HepG2 (cell line): ENCODE measurements around the gene ZNF544. TPM values are rescaled to one million over a fixed set of nuclear protein-coding genes. Genes with fewer than 3 reads are reported as not detected.

Experiments
- ATF1 ChIP-seq: IDR thresholded peaks from 2 replicates; pipeline ENCODE4 v1.6.1; 2016; ENCODE audit warnings: mild to moderate bottlenecking, control low read depth
- CC2D1A ChIP-seq: sonication (generic); formaldehyde crosslinking; IDR thresholded peaks from 2 replicates; pipeline ENCODE4 v1.8.1; 2023; ENCODE audit warnings: mild to moderate bottlenecking, missing genetic modification reagents
- DDIT3 ChIP-seq: sonication (generic); formaldehyde crosslinking; IDR thresholded peaks from 2 replicates; pipeline ENCODE4 v1.4.0; 2020; ENCODE audit warnings: mild to moderate bottlenecking, missing genetic modification reagents
- HOXA9 ChIP-seq: sonication (generic); formaldehyde crosslinking; IDR thresholded peaks from 2 replicates; pipeline ENCODE4 v1.8.1; 2022; ENCODE audit warnings: missing genetic modification reagents, mild to moderate bottlenecking, moderate library complexity, borderline replicate concordance
- MAF1 ChIP-seq: sonication (generic); formaldehyde crosslinking; IDR thresholded peaks from 2 replicates; pipeline ENCODE4 v1.5.0; 2020; ENCODE audit warnings: missing genetic modification reagents, borderline replicate concordance
- MIER3 ChIP-seq: IDR thresholded peaks from 2 replicates; pipeline ENCODE4 v1.6.1; 2016; ENCODE audit warnings: missing compliant biosample characterization, borderline replicate concordance
- NFKB2 ChIP-seq: sonication (generic); formaldehyde crosslinking; IDR thresholded peaks from 2 replicates; pipeline ENCODE4 v1.4.0; 2020; ENCODE audit warnings: missing genetic modification reagents, borderline replicate concordance
- NR3C1 ChIP-seq: sonication (generic); formaldehyde crosslinking; IDR thresholded peaks from 2 replicates; pipeline ENCODE4 v1.4.0; 2020; ENCODE audit warnings: missing genetic modification reagents
- PCBP1 ChIP-seq: fragments of 200-400 bp; formaldehyde crosslinking; IDR thresholded peaks from 2 replicates; pipeline ENCODE4 v1.6.1; 2017; ENCODE audit warnings: mild to moderate bottlenecking, low read depth, low read length, borderline replicate concordance
- RCOR2 ChIP-seq: IDR thresholded peaks from 2 replicates; pipeline ENCODE4 v1.6.1; 2016; ENCODE audit warnings: missing biosample characterization, missing genetic modification reagents
- RELA ChIP-seq: sonication (generic); formaldehyde crosslinking; IDR thresholded peaks from 2 replicates; pipeline ENCODE4 v1.4.0; 2020; ENCODE audit warnings: missing genetic modification reagents
- SOX6 ChIP-seq, 2 experiments: fragments of 450-650 bp in 1 of 2; sonication (generic) in 1 of 2; formaldehyde crosslinking in 1 of 2; IDR thresholded peaks; 2 replicates each; pipeline versions ENCODE4 v1.4.0 to v1.6.1; 2017 to 2020; ENCODE audit warnings: antibody characterized with exemption in 1 of 2, mild to moderate bottlenecking in 1 of 2, missing genetic modification reagents in 1 of 2
- SP4 ChIP-seq: sonication (generic); formaldehyde crosslinking; IDR thresholded peaks from 2 replicates; pipeline ENCODE4 v1.8.1; 2023; ENCODE audit warnings: mild to moderate bottlenecking, missing genetic modification reagents
- SP5 ChIP-seq: IDR thresholded peaks from 2 replicates; pipeline ENCODE4 v1.6.1; 2016; ENCODE audit warnings: low read depth, borderline replicate concordance
- TAF15 ChIP-seq: fragments of 200-400 bp; formaldehyde crosslinking; IDR thresholded peaks from one replicate; pipeline ENCODE4 v1.6.1; 2018; ENCODE audit warnings: mild to moderate bottlenecking, low read depth, low read length; ENCODE audit not compliant: poor library complexity, severe bottlenecking
- TGIF2 ChIP-seq: IDR thresholded peaks from 2 replicates; pipeline ENCODE4 v1.6.1; 2016; ENCODE audit warnings: control low read depth, missing compliant biosample characterization
- U2AF2 ChIP-seq: fragments of 200-400 bp; formaldehyde crosslinking; IDR thresholded peaks from 2 replicates; pipeline ENCODE4 v1.6.1; 2017; ENCODE audit warnings: low read depth, mild to moderate bottlenecking, low read length
- USF2 ChIP-seq, 2 experiments: sonication (generic) in 1 of 2; formaldehyde crosslinking in 1 of 2; IDR thresholded peaks; 2 replicates each; pipeline versions ENCODE4 v1.5.1 to v1.6.1; 2011 to 2020; ENCODE audit warnings: borderline replicate concordance in 1 of 2, low read depth in 1 of 2, low read length in 1 of 2, mild to moderate bottlenecking in 1 of 2, missing genetic modification reagents in 1 of 2, moderate library complexity in 1 of 2
- YEATS2 ChIP-seq: sonication (generic); formaldehyde crosslinking; IDR thresholded peaks from 2 replicates; pipeline ENCODE4 v1.4.0; 2020; ENCODE audit warnings: missing genetic modification reagents, borderline replicate concordance
- ZNF331 ChIP-seq: sonication (generic); formaldehyde crosslinking; IDR thresholded peaks from 2 replicates; pipeline ENCODE4 v1.4.0; 2020; ENCODE audit warnings: missing genetic modification reagents
- ZNF431 ChIP-seq: sonication (generic); formaldehyde crosslinking; IDR thresholded peaks from 2 replicates; pipeline ENCODE4 v1.9.0; 2022; ENCODE audit warnings: missing genetic modification reagents, low read depth, mild to moderate bottlenecking, borderline replicate concordance
- ZNF543 ChIP-seq: sonication (generic); formaldehyde crosslinking; IDR thresholded peaks from 2 replicates; pipeline ENCODE4 v1.4.0; 2020; ENCODE audit warnings: mild to moderate bottlenecking, missing genetic modification reagents
- ZNF577 ChIP-seq: sonication (generic); formaldehyde crosslinking; IDR thresholded peaks from 2 replicates; pipeline ENCODE4 v1.4.0; 2020; ENCODE audit warnings: mild to moderate bottlenecking, low read depth, missing genetic modification reagents, borderline replicate concordance
- ZNF615 ChIP-seq: sonication (generic); formaldehyde crosslinking; IDR thresholded peaks from 2 replicates; pipeline ENCODE4 v1.5.0; 2020; ENCODE audit warnings: mild to moderate bottlenecking, missing genetic modification reagents, borderline replicate concordance
- ZNF772 ChIP-seq: sonication (generic); formaldehyde crosslinking; IDR thresholded peaks from 2 replicates; pipeline ENCODE4 v1.5.0; 2020; ENCODE audit warnings: mild to moderate bottlenecking, missing genetic modification reagents
- ZNF782 ChIP-seq: sonication (generic); formaldehyde crosslinking; IDR thresholded peaks from 2 replicates; pipeline ENCODE4 v1.4.0; 2020; ENCODE audit warnings: missing genetic modification reagents, mild to moderate bottlenecking, borderline replicate concordance
- ZNF784 ChIP-seq: sonication (generic); formaldehyde crosslinking; IDR thresholded peaks from 2 replicates; pipeline ENCODE4 v1.5.1; 2020; ENCODE audit warnings: missing genetic modification reagents, mild to moderate bottlenecking, borderline replicate concordance
- polyA plus RNA-seq, 8 experiments: library from polyadenylated mRNA; depleted of rRNA in 3 of 8; stranded (reverse) in 7 of 8; unstranded in 1 of 8; fragments of >200 nt; fragmentation: Illumina TruSeq in 4 of 8; extraction: Trizol in 4 of 8; gene quantifications; 2 replicates each; pipeline versions ENCODE4 v1.2.1 to v1.2.3, GENCODE V29; 2011 to 2016; ENCODE audit warnings: low read depth in 4 of 8, missing spikeins in 1 of 8, mixed read lengths in 1 of 8; ENCODE audit not compliant: insufficient read depth in 1 of 8
- total RNA-seq, 5 experiments: library from RNA; depleted of rRNA; stranded (reverse); fragments of >200 nt; fragmentation: Illumina TruSeq; extraction: Trizol; gene quantifications; 2 replicates each; pipeline ENCODE4 v1.2.3, GENCODE V29; 2016; ENCODE audit warnings: low read depth in 1 of 5

ZNF544 gene
- total and polyA plus RNA-seq, 2 of the 13 experiments (the other 11 are each of a cell fraction or from before 2014, with no cell fraction given), result 13.1 to 17.0 TPM

- TF ChIP-seq USF2 (IDR thresholded peaks at IDR 0.05; ENCODE audit: low read depth, low read length), result no peak
- no peak for TF ChIP-seq USF2 (CRISPR knock-in tag; IDR thresholded peaks at IDR 0.05; ENCODE audit: borderline replicate concordance)
- TF ChIP-seq RELA (CRISPR knock-in tag), result no peak
- TF ChIP-seq SP4 (CRISPR knock-in tag), result no peak; the same call in 1 of the 2 replicates
- no peak for TF ChIP-seq ZNF772 (CRISPR knock-in tag)
- TF ChIP-seq U2AF2, result no peak
- no peak; the same call in 1 of the 2 replicates for TF ChIP-seq ZNF431 (CRISPR knock-in tag)
- no peak for TF ChIP-seq MIER3 (CRISPR knock-in tag)
- TF ChIP-seq ATF1 (CRISPR knock-in tag), result peak; percentile 81
- TF ChIP-seq SOX6 (IDR thresholded peaks at IDR 0.05), result no peak
- peak; percentile 49 for TF ChIP-seq SOX6 (CRISPR knock-in tag; IDR thresholded peaks at IDR 0.05)
- TF ChIP-seq PCBP1, result 0 out of 2 replicates have a peak, but pooled peaks have one; percentile 80
- no peak for TF ChIP-seq NR3C1 (CRISPR knock-in tag)
- TF ChIP-seq RCOR2 (CRISPR knock-in tag), result no peak
- TF ChIP-seq MAF1 (CRISPR knock-in tag), result no peak
- TF ChIP-seq HOXA9 (CRISPR knock-in tag), result peak; percentile 84
- no peak for TF ChIP-seq TAF15
- no peak; the same call in 1 of the 2 replicates for TF ChIP-seq ZNF782 (CRISPR knock-in tag)
- TF ChIP-seq SP5 (CRISPR knock-in tag), result no peak
- no peak for TF ChIP-seq CC2D1A (CRISPR knock-in tag)
- peak; percentile 19; the same call in 1 of the 2 replicates for TF ChIP-seq YEATS2
- no peak for TF ChIP-seq ZNF615 (CRISPR knock-in tag)
- TF ChIP-seq ZNF577 (CRISPR knock-in tag), result no peak
- TF ChIP-seq ZNF331, result peak; percentile 74; the same call in 1 of the 2 replicates
- no peak for TF ChIP-seq ZNF784 (CRISPR knock-in tag)
- TF ChIP-seq ZNF543, result 0 out of 2 replicates have a peak, but pooled peaks have one; percentile 63
- 0 out of 2 replicates have a peak, but pooled peaks have one; percentile 54 for TF ChIP-seq TGIF2 (CRISPR knock-in tag)
- TF ChIP-seq NFKB2, result no peak
- no peak for TF ChIP-seq DDIT3 (CRISPR knock-in tag)
Measured at GRCh38 chr19:58182989-58183816, 45.5 kb upstream of the ZNF544 start, which contains the start of gene ZNF274 (continued).
